ACHN (cell line): ENCODE measurements around the gene EFNA1.

ENCODE experiments used
- DNase-seq: peaks from one replicate; pipeline ENCODE4 v3.0.0-alpha.2; 2015
- in situ Hi-C: cut with HindIII; loops from 2 replicates; pipeline ENCODE4 v1.10.0; 2017; ENCODE audit warnings: low sequenced_read_pairs, low pct_ligation_motif_present, low pct_unique_long_range_greater_than_20kb

EFNA1 gene

GRCh38 chr1:155127105-155127966 is at the start of gene EFNA1:
Gene EFNA1, plus strand, starts transcription at chr1:155127876. Its CDS starts 102 bp downstream, at chr1:155127978.
- in situ Hi-C loops: no loop called here
- peak; percentile 52 for DNase-seq

GRCh38 chr1:155078469-155079209 is 49.0 kb upstream of the EFNA1 start, which contains the start of gene EFNA3:
Gene EFNA3, plus strand, starts transcription at chr1:155078837. Its CDS starts 105 bp downstream, at chr1:155078942.
- in situ Hi-C loops: no loop called here
- peak; percentile 59 for DNase-seq

GRCh38 chr1:155079210-155079486 is 48.5 kb upstream of the EFNA1 start:
- in situ Hi-C loops: no loop called here

GRCh38 chr1:155079487-155080311 is 48.0 kb upstream of the EFNA1 start:
- in situ Hi-C loops: no loop called here
- no peak for DNase-seq

More at GRCh38 chr1:155079210-155079486, 48.5 kb upstream of the EFNA1 start:
- DNase-seq: no peak

- no peak for DNase-seq
- in situ Hi-C loops: no loop called here
Measured at GRCh38 chr1:155080312-155081228, 47.1 kb upstream of the EFNA1 start.

- no peak for DNase-seq
- in situ Hi-C loops: no loop called here
Measured at GRCh38 chr1:155081472-155082300, 46.0 kb upstream of the EFNA1 start.

- in situ Hi-C loops: no loop called here
Measured at GRCh38 chr1:155082301-155083051, 45.2 kb upstream of the EFNA1 start.

GRCh38 chr1:155083052-155083541 is 44.6 kb upstream of the EFNA1 start:
- in situ Hi-C loops: no loop called here
- DNase-seq: no peak

More at GRCh38 chr1:155082301-155083051, 45.2 kb upstream of the EFNA1 start:
- no peak for DNase-seq

- peak; percentile 54 for DNase-seq
- in situ Hi-C loops: no loop called here
Measured at GRCh38 chr1:155083865-155084721, 43.6 kb upstream of the EFNA1 start.

- peak; percentile 95 for DNase-seq
- in situ Hi-C loops: no loop called here
Measured at GRCh38 chr1:155084722-155085503, 42.8 kb upstream of the EFNA1 start.

- in situ Hi-C loops: no loop called here
- DNase-seq: peak; percentile 63
Measured at GRCh38 chr1:155085504-155086127, 42.1 kb upstream of the EFNA1 start.

GRCh38 chr1:155086128-155086741 is 41.4 kb upstream of the EFNA1 start:
- in situ Hi-C loops: no loop called here
- peak; percentile 62 for DNase-seq

- in situ Hi-C loops: no loop called here
- no peak for DNase-seq
Measured at GRCh38 chr1:155086856-155087535, 40.7 kb upstream of the EFNA1 start.
